ENCODE measurements around the gene NRXN3. TPM values are rescaled to one million over a fixed set of nuclear protein-coding genes. Genes with fewer than 3 reads are reported as not detected.

NRXN3 gene
- total RNA-seq, 4 donors from 2014 or later: 0.56 to 1.6 (median 1.1) TPM

DNA sequence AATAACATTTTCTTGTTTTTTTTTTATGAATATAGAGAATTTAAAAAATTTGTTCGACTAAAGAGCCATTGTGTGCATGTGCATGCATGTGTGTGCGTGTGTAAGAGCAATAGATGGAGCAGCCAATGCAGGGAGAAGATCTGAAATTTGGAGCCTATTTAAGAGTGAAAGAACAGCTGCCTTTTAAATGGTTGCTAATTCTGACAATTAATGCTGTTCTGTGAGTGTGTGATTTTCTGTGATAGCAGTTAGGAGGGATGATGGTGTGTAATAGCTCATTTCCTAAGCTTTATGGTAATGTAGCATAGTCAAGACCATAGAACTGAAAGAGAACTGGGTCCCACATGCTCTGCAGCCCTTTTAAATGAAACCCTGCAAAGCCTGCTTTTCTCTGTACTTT is 137.9 kb downstream of the NRXN3 start:
- H3K4me1 ChIP-seq: no peaks in the 10 kb centered on the region
- no peak overlapping the region for H3K27ac ChIP-seq
- 72 to 81% methylated on average over 2 of the region's 2 CpGs for WGBS, 2 donors
- TF ChIP-seq POLR2A (IDR thresholded peaks at IDR 0.05): no peak
- TF ChIP-seq, protein P1, sequence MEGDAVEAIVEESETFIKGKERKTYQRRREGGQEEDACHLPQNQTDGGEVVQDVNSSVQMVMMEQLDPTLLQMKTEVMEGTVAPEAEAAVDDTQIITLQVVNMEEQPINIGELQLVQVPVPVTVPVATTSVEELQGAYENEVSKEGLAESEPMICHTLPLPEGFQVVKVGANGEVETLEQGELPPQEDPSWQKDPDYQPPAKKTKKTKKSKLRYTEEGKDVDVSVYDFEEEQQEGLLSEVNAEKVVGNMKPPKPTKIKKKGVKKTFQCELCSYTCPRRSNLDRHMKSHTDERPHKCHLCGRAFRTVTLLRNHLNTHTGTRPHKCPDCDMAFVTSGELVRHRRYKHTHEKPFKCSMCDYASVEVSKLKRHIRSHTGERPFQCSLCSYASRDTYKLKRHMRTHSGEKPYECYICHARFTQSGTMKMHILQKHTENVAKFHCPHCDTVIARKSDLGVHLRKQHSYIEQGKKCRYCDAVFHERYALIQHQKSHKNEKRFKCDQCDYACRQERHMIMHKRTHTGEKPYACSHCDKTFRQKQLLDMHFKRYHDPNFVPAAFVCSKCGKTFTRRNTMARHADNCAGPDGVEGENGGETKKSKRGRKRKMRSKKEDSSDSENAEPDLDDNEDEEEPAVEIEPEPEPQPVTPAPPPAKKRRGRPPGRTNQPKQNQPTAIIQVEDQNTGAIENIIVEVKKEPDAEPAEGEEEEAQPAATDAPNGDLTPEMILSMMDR (IDR thresholded peaks at IDR 0.05): no peak
- no peak for DNase-seq
- H3K9me3 ChIP-seq: no peaks in the 10 kb centered on the region
- no peak overlapping the region for H3K4me3 ChIP-seq (replicated peaks in 1 of 3)
- no peaks in the 10 kb centered on the region for H3K36me3 ChIP-seq
- intact Hi-C loops (cut with DNase I): no loop called here
- no peaks in the 10 kb centered on the region for H3K27me3 ChIP-seq

GRCh38 chr14:78310272-78310671 is 140.1 kb downstream of the NRXN3 start:
- no peaks in the 10 kb centered on the region for H3K27me3 ChIP-seq
- H3K27ac ChIP-seq: no peak overlapping the region
- WGBS, 2 donors: 73 to 86% methylated on average over 3 of the region's 3 CpGs
- no peaks in the 10 kb centered on the region for H3K36me3 ChIP-seq
- H3K4me1 ChIP-seq: no peaks in the 10 kb centered on the region
- TF ChIP-seq POLR2A (IDR thresholded peaks at IDR 0.05): no peak
- TF ChIP-seq, protein P1 (IDR thresholded peaks at IDR 0.05): no peak
- DNase-seq: no peak
- H3K4me3 ChIP-seq (replicated peaks in 1 of 3): no peak overlapping the region
- no peaks in the 10 kb centered on the region for H3K9me3 ChIP-seq
- intact Hi-C loops (cut with DNase I): no loop called here

GRCh38 chr14:78313499-78313898 is 143.3 kb downstream of the NRXN3 start:
- Histone ChIP-seq H3K4me3 (replicated peaks in 1 of 3) (no peak overlapping the region), H3K9me3 (no peaks in the 10 kb centered on the region), H3K27me3 (no peaks in the 10 kb centered on the region), H3K4me1 (no peaks in the 10 kb centered on the region), H3K27ac (no peak overlapping the region), H3K36me3 (no peaks in the 10 kb centered on the region)
- no peak for TF ChIP-seq POLR2A (IDR thresholded peaks at IDR 0.05)
- TF ChIP-seq, protein P1 (IDR thresholded peaks at IDR 0.05): no peak
- 87 to 90% methylated on average over 3 of the region's 3 CpGs for WGBS, 2 donors
- no peak for DNase-seq
- intact Hi-C loops (cut with DNase I): no loop called here

DNA sequence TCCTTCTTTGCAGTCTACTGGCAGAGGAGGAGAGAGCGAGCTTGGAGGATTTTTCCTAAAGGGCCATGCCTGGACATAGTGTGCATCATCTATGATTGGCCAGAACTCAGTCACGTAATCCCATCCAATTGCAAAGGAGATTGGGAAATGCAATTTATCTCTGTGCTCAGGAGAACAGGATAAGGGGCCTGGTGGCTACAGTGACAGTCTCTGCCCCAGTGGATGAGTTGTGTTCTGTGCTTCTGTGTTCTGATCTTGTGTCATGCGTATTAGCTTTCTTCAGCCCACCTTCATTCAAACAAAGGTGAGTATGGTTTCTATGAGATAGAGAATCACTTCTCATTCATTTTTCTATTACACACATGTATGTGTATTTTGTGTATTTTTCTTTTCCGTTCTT is 144.3 kb downstream of the NRXN3 start:
- Histone ChIP-seq H3K27ac (no peak overlapping the region), H3K4me1 (no peaks in the 10 kb centered on the region), H3K36me3 (no peaks in the 10 kb centered on the region), H3K27me3 (no peaks in the 10 kb centered on the region), H3K9me3 (no peaks in the 10 kb centered on the region), H3K4me3 (replicated peaks in 1 of 3) (no peak overlapping the region)
- no peak for TF ChIP-seq POLR2A (IDR thresholded peaks at IDR 0.05)
- TF ChIP-seq, protein P1 (IDR thresholded peaks at IDR 0.05): no peak
- 94 to 96% methylated on average over 3 to 4 of the region's 4 CpGs for WGBS, 2 donors
- no peak for DNase-seq
- intact Hi-C loops (cut with DNase I): no loop called here

- Histone ChIP-seq H3K36me3 (no peaks in the 10 kb centered on the region), H3K9me3 (no peaks in the 10 kb centered on the region), H3K4me1 (no peaks in the 10 kb centered on the region), H3K27ac (no peak overlapping the region), H3K27me3 (no peaks in the 10 kb centered on the region), H3K4me3 (replicated peaks in 1 of 3) (no peak overlapping the region)
- intact Hi-C loops (cut with DNase I): no loop called here
- 55 to 65% methylated on average over 1 of the region's 1 CpG for WGBS, 2 donors
- TF ChIP-seq POLR2A (IDR thresholded peaks at IDR 0.05): no peak
- TF ChIP-seq, protein P1 (IDR thresholded peaks at IDR 0.05): no peak
- no peak for DNase-seq
Measured at GRCh38 chr14:78316052-78316451, 145.9 kb downstream of the NRXN3 start.
